ENCODE results near the gene SHROOM2.

Gene SHROOM2

GRCh38 chrX:9899640-9900111, 113.4 kb downstream of the SHROOM2 start:
- no peak for DNase-seq (ENCODE audit: low spot score)

GRCh38 chrX:9902656-9903055, 116.4 kb downstream of the SHROOM2 start:
- no peak for DNase-seq (ENCODE audit: low spot score)

- DNase-seq (ENCODE audit: low spot score) = no peak
Measured at GRCh38 chrX:9903146-9903545, 116.9 kb downstream of the SHROOM2 start.

DNA sequence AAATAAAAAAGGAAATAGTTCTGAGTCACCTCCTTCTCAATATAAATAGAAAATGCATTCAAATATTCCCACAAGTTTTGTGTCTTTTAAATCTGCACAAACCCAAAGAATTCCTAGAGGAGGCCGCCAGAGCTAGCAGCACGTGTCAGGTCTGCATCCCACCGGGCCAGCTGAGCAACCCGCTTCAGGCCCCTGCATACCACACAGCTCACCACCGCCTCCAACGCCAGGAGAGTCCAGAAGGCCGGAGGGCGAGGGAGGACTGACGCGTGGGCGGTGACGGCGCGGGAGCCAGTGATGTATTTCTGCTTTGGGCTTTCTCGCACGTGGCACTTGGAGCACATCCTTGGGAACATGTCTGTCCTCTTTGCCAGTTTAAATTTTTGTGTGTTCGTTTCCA, 119.1 kb downstream of the SHROOM2 start:
- no peak for DNase-seq (ENCODE audit: low spot score)

DNA sequence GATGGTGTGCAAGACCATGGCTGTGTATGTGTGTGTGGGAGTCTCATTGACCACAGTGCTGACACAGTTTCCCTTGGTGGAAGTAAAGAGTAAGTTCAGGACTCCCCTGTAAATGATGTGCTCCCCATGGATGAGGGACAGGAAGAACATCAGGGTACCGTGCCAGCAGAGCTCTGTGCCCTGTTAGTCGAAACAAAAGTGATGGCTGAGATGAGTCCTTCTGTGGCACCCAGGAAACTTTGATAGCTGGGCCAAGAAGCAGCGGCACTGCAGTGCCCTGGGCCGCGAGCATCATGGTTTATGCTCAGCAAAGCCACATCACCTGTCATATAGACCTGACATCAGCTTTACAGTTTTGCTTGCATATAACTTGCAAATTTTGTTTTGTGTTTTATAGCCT, 119.5 kb downstream of the SHROOM2 start:
- DNase-seq (ENCODE audit: low spot score) = no peak

- no peak for DNase-seq (ENCODE audit: low spot score)
Measured at GRCh38 chrX:9906919-9907318, 120.7 kb downstream of the SHROOM2 start.

GRCh38 chrX:9907645-9908387, 121.6 kb downstream of the SHROOM2 start:
- DNase-seq (ENCODE audit: low spot score) = no peak

- DNase-seq (ENCODE audit: low spot score) = no peak
Measured at GRCh38 chrX:9909254-9909653, 123.0 kb downstream of the SHROOM2 start.

DNA sequence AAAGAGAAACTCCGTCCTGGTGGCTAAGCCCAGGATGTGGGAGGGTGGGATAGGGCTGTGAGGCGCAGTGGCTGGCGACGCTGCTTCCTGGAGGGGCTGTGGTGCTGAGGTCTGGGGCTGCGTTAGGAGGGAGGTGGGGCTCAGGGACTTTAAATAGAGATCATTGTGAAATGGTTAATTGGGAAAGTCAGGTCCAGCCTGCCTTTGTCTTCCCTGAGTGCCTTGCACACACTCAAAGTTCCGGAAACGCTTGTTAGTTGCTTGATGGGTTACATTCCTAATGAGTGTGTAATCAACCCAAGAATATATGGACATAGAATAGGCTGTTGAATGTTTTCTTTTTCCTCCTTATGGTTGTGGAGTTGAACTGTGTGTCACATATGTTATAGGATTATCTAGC, 125.3 kb downstream of the SHROOM2 start:
- no peak for DNase-seq (ENCODE audit: low spot score)

- DNase-seq (ENCODE audit: low spot score) = no peak
Measured at GRCh38 chrX:9912351-9913145, 126.3 kb downstream of the SHROOM2 start.

DNA sequence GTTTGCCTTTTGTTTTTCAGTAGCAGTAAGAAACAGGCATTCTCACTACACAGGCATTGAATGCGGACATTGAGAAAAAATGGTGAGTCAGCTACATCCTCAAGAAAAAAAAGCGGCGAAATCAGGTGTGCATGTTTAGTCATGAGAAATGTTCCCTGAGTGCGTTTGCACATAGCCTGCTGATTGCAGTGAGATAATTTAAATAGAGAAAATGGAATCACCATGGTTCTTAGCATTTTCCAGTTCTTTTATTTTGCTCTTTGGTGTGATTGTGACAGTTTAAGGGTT, 126.9 kb downstream of the SHROOM2 start:
- no peak for DNase-seq (ENCODE audit: low spot score)

DNA sequence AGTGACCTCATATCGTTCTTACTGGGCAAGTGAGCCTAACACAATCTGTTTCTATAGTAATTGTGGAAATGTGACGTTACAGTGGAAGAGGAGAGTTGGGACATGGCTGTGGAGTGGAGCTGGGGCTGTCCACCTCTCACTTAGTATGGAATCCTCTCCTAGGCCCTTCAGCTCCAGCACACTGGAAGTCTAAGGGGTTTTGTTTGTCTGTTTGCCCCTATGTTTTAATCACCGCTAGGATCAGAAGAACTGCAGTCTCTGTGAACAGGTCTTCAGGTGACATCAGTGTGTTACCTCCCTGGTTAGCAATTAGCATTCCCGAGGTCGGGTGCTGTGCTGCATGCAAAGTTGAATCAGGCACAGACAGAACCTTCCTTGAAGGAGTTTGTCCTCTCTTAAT, 131.6 kb downstream of the SHROOM2 start:
- no peak for DNase-seq (ENCODE audit: low spot score)

DNA sequence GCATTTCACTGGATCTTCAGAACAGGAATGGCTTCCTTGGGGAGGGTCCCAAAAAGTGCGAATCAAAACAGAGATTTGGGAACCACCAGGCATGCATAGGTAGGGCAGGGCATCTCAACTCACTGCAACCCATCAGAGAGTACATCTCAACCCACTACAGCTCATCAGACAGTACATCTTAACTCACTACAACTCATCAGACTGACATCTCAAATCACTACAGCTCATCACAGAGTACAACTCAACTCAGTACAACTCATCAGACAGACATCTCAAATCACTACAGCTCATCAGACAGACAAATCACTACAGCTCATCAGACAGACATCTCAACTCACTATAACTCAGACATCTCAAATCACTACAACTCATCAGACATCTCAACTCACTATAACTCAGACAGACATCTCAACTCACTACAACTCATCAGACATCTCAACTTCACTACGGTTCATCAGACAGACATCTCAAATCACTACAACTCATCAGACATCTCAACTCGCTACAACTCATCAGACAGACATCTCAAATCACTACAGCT, 133.5 kb downstream of the SHROOM2 start:
- DNase-seq (ENCODE audit: low spot score) = no peak

- DNase-seq (ENCODE audit: low spot score) = no peak
Measured at GRCh38 chrX:9921407-9921806, 135.2 kb downstream of the SHROOM2 start.

DNA sequence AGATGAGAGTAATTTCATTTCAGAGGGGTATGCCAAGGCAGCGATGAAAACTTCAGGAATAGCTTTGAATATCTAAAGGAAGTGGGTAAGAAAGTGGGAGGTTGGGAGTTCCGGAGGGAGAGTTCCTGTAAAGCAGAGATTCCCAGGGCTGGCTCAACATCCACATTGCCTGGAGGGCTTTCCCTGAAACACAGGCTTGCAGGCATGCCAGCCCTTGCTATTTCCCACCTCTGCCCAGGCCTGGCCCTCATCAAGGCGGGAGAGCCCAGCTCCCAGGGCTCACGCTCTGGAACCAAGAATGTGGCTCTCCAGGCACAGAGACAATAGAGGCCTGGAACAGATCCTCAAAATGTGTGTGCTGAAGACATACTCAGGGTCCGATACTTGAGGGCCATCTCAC, 137.1 kb downstream of the SHROOM2 start:
- DNase-seq (ENCODE audit: low spot score) = no peak

- DNase-seq (ENCODE audit: low spot score) = no peak
Measured at GRCh38 chrX:9926002-9926401, 139.8 kb downstream of the SHROOM2 start.

GRCh38 chrX:9927698-9928482, 141.7 kb downstream of the SHROOM2 start:
- no peak for DNase-seq (ENCODE audit: low spot score)

- DNase-seq (ENCODE audit: low spot score) = no peak
Measured at GRCh38 chrX:9935436-9935835, 149.2 kb downstream of the SHROOM2 start.

DNA sequence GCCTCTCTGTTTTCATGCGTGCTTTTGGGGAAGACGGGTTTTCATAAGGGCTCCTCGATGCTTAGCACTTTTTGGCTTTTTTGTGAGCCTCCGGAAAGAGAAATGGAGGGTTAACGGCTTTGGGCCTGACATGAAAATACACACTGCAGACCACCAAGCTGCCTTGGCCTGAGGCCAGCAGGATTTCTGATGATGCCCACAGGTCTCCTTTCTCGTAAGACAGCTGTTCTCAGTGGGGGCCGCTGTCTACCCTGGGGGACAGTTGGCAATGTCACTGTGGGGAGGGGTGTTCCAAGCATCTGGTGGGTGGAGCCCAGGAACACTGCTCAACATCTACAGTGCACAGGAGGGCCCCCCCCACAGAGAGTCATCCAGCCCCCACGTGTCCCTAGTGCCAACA, 151.5 kb downstream of the SHROOM2 start:
- DNase-seq (ENCODE audit: low spot score) = no peak

DNA sequence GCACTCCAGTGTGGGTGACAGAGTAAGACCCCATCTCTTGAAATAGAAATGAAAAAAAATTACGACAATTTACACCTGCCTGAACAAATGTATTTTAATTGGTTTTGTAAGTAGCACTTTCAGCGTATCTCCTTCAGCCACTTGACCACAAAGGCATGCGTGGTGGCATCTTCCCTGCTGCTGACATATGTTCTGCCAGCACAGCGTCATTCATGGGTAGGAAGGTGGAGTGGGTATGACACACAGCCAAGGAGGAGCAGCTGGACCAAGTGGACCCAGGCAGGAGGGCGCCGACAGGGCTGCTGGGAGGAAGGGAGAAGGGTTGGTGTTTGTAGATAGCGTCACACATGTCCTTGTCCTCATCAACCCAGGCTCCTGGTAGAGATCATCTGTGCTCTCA, 152.3 kb downstream of the SHROOM2 start:
- DNase-seq (ENCODE audit: low spot score) = no peak

DNA sequence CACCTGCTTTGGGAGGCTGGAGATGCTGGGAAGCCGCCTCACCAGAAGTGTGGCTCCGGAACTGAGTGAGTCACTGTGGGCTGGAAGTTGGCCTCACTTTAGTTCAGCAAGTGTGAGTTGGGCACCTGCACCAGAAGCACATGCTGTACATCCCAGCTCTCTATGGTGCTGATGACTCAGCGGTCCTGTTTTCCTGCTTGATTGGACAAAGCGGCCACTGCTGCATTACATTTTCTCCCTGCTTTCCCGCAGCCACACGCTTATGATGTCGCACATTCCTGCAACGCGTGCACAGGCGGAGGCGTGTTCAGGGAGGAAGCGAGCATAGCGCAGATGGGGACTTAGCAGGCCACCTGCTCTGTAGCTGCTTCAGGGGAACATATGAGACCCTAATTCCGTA, 154.2 kb downstream of the SHROOM2 start:
- peak; percentile 97 for DNase-seq (ENCODE audit: low spot score)

- DNase-seq (ENCODE audit: low spot score) = no peak
Measured at GRCh38 chrX:9942086-9942485, 155.9 kb downstream of the SHROOM2 start.

DNA sequence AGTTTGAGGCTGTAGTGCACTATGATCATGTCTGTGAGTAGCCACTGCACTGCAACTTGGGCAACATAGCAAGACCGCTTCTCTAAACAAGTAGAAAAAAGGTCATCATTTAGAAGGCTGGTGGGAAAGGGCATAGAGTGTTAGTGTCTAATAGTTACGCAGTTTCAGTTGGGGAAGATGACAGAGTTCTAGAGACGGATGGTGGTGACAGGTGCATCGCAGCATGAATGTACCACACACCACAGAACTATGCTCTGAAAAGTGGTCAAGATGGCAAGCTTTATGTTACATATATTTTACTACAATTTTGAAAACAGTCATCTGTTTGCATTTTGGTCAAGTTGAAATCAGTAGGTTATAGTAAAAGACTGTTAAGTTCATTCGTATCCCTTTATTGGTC, 157.2 kb downstream of the SHROOM2 start:
- no peak for DNase-seq (ENCODE audit: low spot score)

Data from SW480 (cell line).